ENCODE measurements around the gene CLPX. TPM values are rescaled to one million over a fixed set of nuclear protein-coding genes. Genes with fewer than 3 reads are reported as not detected.
"Not testable (repeated sequence)": the region's sequence is repeated elsewhere in the genome, so short reads cannot be mapped to it uniquely, and the experiment has no call there.

The CLPX gene
- total RNA-seq, 2 donors from 2014 or later, result 30.8 to 35.0 TPM

DNA sequence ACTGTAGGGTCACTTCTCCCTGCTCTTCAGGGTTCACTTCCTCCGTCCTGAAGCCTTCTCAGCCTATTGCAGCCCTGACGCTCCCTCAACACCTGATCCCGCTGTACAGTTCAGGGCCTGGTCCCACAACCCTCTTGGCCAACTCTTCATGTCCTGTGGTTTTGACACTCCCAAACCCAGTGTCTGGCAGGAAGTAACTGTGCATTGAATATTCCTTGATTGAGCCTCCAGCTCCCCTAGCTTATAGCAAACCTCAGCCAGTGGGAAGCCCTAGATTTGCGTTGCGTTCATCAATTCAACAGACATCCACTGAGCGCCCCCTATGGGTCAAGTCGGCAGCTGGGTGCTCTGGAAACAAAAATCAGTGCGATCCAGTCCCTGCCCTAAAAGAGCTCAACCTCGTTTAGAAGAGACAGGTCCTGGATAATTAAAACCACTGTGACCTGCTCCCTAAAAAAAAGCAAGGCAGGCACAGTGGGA, 83.7 kb downstream of the CLPX start:
- no peak overlapping the region for H3K27ac Mint-ChIP-seq
- DNase-seq (peak in 1 of 3 donors; percentile 43), ATAC-seq (no peak)
- no peaks in the 10 kb centered on the region for H3K27me3 Mint-ChIP-seq
- H3K4me1 Mint-ChIP-seq, result peaks cover 10% of the 10 kb centered on the region
- no peak overlapping the region for H3K4me3 Mint-ChIP-seq
- no peaks in the 10 kb centered on the region for H3K9me3 ChIP-seq (ENCODE audit: control insufficient read depth, low read length, poor library complexity, severe bottlenecking)
- peaks cover 8% of the 10 kb centered on the region for H3K36me3 Mint-ChIP-seq (ENCODE audit: low read depth)

DNA sequence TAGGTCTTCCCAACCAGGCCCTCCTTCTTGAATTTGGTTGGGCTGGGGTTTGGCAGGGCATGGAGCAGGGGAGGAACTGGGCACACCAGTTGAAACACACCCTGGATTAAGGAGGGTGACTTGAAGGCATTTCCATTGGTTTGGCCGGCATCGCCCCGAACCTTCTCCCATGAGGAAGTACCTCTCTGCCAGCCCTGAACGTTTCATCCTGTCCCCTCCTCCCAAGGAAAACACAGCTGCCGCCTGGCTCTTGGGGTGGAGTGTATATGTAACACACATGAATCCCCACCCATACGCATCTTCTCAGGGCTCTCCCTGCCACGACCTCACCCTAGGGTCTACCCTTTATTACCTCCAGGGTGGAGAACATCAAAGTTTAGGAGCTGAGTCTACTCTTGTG, 84.7 kb downstream of the CLPX start:
- DNase-seq (no peak), ATAC-seq (no peak)
- Mint-ChIP-seq H3K27ac (no peak overlapping the region), H3K4me3 (no peak overlapping the region), H3K36me3 (ENCODE audit: low read depth) (peaks cover 8% of the 10 kb centered on the region), H3K4me1 (peaks cover 10% of the 10 kb centered on the region), H3K27me3 (no peaks in the 10 kb centered on the region)
- H3K9me3 ChIP-seq (ENCODE audit: control insufficient read depth, low read length, poor library complexity, severe bottlenecking), result no peaks in the 10 kb centered on the region

DNA sequence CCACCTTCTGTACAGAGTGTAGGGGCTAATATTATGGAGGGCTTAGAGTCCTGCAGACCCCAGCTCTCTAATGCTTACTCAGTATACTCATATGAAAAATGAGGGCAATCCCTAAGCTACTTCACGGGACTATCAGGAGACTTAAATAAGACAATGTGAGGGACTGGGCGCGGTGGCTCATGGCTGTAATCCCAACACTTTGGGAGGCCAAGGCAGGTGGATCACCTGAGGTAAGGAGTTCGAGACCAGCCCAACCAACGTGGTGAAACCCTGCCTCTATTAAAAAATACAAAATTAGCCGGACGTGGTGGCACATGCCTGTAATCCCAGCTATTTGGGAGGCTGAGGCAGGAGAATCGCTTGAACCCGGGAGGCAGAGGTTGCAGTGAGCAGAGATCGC, 85.3 kb downstream of the CLPX start:
- H3K27ac Mint-ChIP-seq; H3K4me3 Mint-ChIP-seq; DNase-seq; ATAC-seq; H3K36me3 Mint-ChIP-seq (ENCODE audit: low read depth); H3K27me3 Mint-ChIP-seq; H3K9me3 ChIP-seq (ENCODE audit: control insufficient read depth, low read length, poor library complexity, severe bottlenecking): not testable (repeated sequence)
- peaks cover 12% of the 10 kb centered on the region for H3K4me1 Mint-ChIP-seq

DNA sequence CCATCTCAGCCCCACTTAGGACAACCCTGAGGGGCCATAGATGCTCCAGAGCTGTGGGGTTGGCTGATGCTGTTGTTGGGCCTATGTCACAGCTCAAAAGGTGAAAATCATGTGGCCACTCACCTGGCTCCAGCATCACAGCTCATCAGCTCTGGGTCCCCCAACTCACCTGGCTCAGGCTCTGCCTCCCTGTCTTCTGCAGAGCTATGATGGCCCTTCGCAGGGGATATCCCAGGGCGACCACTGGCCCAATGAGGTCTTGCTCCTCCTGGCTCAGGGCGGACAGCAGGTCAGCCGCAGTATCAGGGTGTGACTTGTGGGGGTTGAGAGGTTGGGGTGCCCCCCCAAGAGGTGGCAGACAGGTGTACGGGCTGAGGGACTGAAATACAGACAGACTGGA, 85.8 kb downstream of the CLPX start:
- H3K27ac Mint-ChIP-seq, result no peak overlapping the region
- peaks cover 8% of the 10 kb centered on the region for H3K36me3 Mint-ChIP-seq (ENCODE audit: low read depth)

More for the DNA sequence above, 85.8 kb downstream of the CLPX start:
- H3K9me3 ChIP-seq (ENCODE audit: control insufficient read depth, low read length, poor library complexity, severe bottlenecking), result no peaks in the 10 kb centered on the region
- Mint-ChIP-seq H3K27me3 (no peaks in the 10 kb centered on the region), H3K4me3 (no peak overlapping the region), H3K4me1 (peaks cover 12% of the 10 kb centered on the region)
- ATAC-seq, result no peak
- no peak for DNase-seq

Other genes starting within 250 kb of the CLPX start
- 10 to 100 TPM; 42.4 to 48.6 TPM for gene SPG21, start 195.4 kb downstream of the CLPX start, total RNA-seq
- gene MTFMT, start 155.7 kb downstream of the CLPX start, total RNA-seq, result 1 to 10 TPM; 8.6 to 9.1 TPM
- gene SLC51B, start 140.0 kb downstream of the CLPX start, total RNA-seq, result not detected
- gene RASL12, start 117.4 kb downstream of the CLPX start, total RNA-seq, result not detected
- not detected for gene KBTBD13, start 108.6 kb downstream of the CLPX start, total RNA-seq
- gene UBAP1L, start 70.1 kb downstream of the CLPX start, total RNA-seq, result 1 to 10 TPM; 7.8 to 8.4 TPM
- gene PDCD7, start 51.5 kb downstream of the CLPX start, total RNA-seq, result 10 to 100 TPM; 20.3 to 23.4 TPM
- gene CILP, start 26.1 kb upstream of the CLPX start, total RNA-seq, result under 1 TPM; 0.22 to 0.26 TPM
- gene PARP16, start 101.5 kb upstream of the CLPX start, total RNA-seq, result 10 to 100 TPM; 11.5 to 13.8 TPM
- not detected for gene RNU5A-1, start 110.7 kb upstream of the CLPX start, total RNA-seq
- gene RNU5B-1, start 119.3 kb upstream of the CLPX start, total RNA-seq, result not detected
- gene IGDCC3, start 192.7 kb upstream of the CLPX start, total RNA-seq, result not detected
- under 1 TPM; 0.07 to 0.10 TPM for gene IGDCC4, start 237.6 kb upstream of the CLPX start, total RNA-seq

All from T-helper 17 cell (primary cell).